Trophoblast cell (in vitro differentiated cells and primary cell): ENCODE results near the gene TMEM31.
A peak's percentile ranks its signal among the peaks of the same experiment; 100 is the strongest.

Experiments
- DNase-seq, 2 donors: peaks; one replicate each; pipeline ENCODE4 v3.0.0-alpha.2; 2016
- H2AFZ ChIP-seq: 2 replicates; pipeline ENCODE4 v1.6.1; 2013; ENCODE audit warnings: low read length, moderate library complexity, mild to moderate bottlenecking; ENCODE audit not compliant: insufficient read depth, poor library complexity
- H2AK5ac ChIP-seq: 2 replicates; pipeline ENCODE4 v1.6.1; 2013; ENCODE audit warnings: mild to moderate bottlenecking, low read length
- H2BK120ac ChIP-seq: 2 replicates; pipeline ENCODE4 v1.6.1; 2013; ENCODE audit warnings: low read length, mild to moderate bottlenecking, moderate library complexity; ENCODE audit not compliant: insufficient read depth, poor library complexity
- H2BK12ac ChIP-seq: 2 replicates; pipeline ENCODE4 v1.6.1; 2013; ENCODE audit warnings: mild to moderate bottlenecking, low read length, moderate library complexity
- H2BK5ac ChIP-seq: 2 replicates; pipeline ENCODE4 v1.6.1; 2013; ENCODE audit warnings: low read length, low read depth, moderate library complexity, mild to moderate bottlenecking; ENCODE audit not compliant: poor library complexity
- H3K14ac ChIP-seq: 2 replicates; pipeline ENCODE4 v1.6.1; 2013; ENCODE audit warnings: mild to moderate bottlenecking, low read length
- H3K18ac ChIP-seq: 2 replicates; pipeline ENCODE4 v1.6.1; 2013; ENCODE audit warnings: mild to moderate bottlenecking, low read length
- H3K23ac ChIP-seq: 2 replicates; pipeline ENCODE4 v1.6.1; 2013; ENCODE audit warnings: low read length
- H3K27ac ChIP-seq: 2 replicates; pipeline ENCODE4 v1.5.1; 2013; ENCODE audit warnings: low read depth, mild to moderate bottlenecking, inconsistent platforms, low read length, moderate library complexity
- H3K27me3 ChIP-seq: 2 replicates; pipeline ENCODE4 v1.6.1; 2013; ENCODE audit warnings: inconsistent platforms, mild to moderate bottlenecking, low read length, moderate library complexity; ENCODE audit not compliant: insufficient read depth
- H3K36me3 ChIP-seq, 2 experiments: 1 replicate in 1 of 2; 2 replicates in 1 of 2; pipeline ENCODE4 v1.6.1; 2013; ENCODE audit warnings: low read length in 2 of 2, mild to moderate bottlenecking in 2 of 2, moderate library complexity in 1 of 2; ENCODE audit not compliant: insufficient read depth in 2 of 2, control insufficient read depth in 1 of 2
- H3K4ac ChIP-seq: 2 replicates; pipeline ENCODE4 v1.6.1; 2013; ENCODE audit warnings: low read depth, mild to moderate bottlenecking, low read length, moderate library complexity
- H3K4me1 ChIP-seq, 2 experiments: 1 replicate in 1 of 2; 2 replicates in 1 of 2; pipeline ENCODE4 v1.6.1; 2013; ENCODE audit warnings: low read length in 2 of 2, mild to moderate bottlenecking in 2 of 2, moderate library complexity in 1 of 2; ENCODE audit not compliant: insufficient read depth in 2 of 2, control insufficient read depth in 1 of 2
- H3K4me2 ChIP-seq: 2 replicates; pipeline ENCODE4 v1.6.1; 2013; ENCODE audit warnings: inconsistent platforms, mild to moderate bottlenecking, low read length, moderate library complexity
- H3K4me3 ChIP-seq: 2 replicates; pipeline ENCODE4 v1.5.1; 2013; ENCODE audit warnings: mild to moderate bottlenecking, low read depth, low read length, inconsistent platforms
- H3K79me1 ChIP-seq: one replicate; pipeline ENCODE4 v1.6.1; 2013; ENCODE audit warnings: low read length
- H3K79me2 ChIP-seq: 2 replicates; pipeline ENCODE4 v1.6.1; 2013; ENCODE audit warnings: low read length, mild to moderate bottlenecking; ENCODE audit not compliant: control insufficient read depth, insufficient read depth, poor library complexity
- H3K9ac ChIP-seq: 2 replicates; pipeline ENCODE4 v1.6.1; 2013; ENCODE audit warnings: mild to moderate bottlenecking, low read length
- H3K9me3 ChIP-seq: 2 replicates; pipeline ENCODE4 v1.6.1; 2013; ENCODE audit warnings: low read depth, mild to moderate bottlenecking, control low read depth, inconsistent platforms, low read length; ENCODE audit not compliant: insufficient read depth
- H4K12ac ChIP-seq: 2 replicates; pipeline ENCODE4 v1.6.1; 2013; ENCODE audit warnings: low read depth, mild to moderate bottlenecking, low read length, moderate library complexity
- H4K8ac ChIP-seq: 2 replicates; pipeline ENCODE4 v1.6.1; 2013; ENCODE audit warnings: low read depth, mild to moderate bottlenecking, low read length, moderate library complexity
- H4K91ac ChIP-seq: one replicate; pipeline ENCODE4 v1.6.1; 2013; ENCODE audit warnings: low read depth, mild to moderate bottlenecking, low read length, moderate library complexity
- WGBS: extraction: QIAGEN DNeasy Blood & Tissue Kit; methylation state at CpG from one replicate; pipeline ENCODE4 v1.1.7; 2013; ENCODE audit warnings: missing lambda C conversion rate; ENCODE audit not compliant: insufficient read length, insufficient coverage; ENCODE audit errors: extremely low coverage; 5-methylcytosine and 5-hydroxymethylcytosine counted together

Gene TMEM31

GRCh38 chrX:103686199-103687072, 24.3 kb upstream of the TMEM31 start, which contains the start of gene MORF4L2:
TSS of gene MORF4L2 (minus strand) at chrX:103686699. CDS start at chrX:103677027, 9,672 bp downstream.
- Histone ChIP-seq H3K36me3 (peaks cover 2 to 5% of the 10 kb centered on the region in 2 experiments), H3K27me3 (no peaks in the 10 kb centered on the region), H2BK120ac (peak within 1 kb of the TSS; percentile 94), H4K12ac (peak within 1 kb of the TSS; percentile 96), H3K23ac (no peak within 1 kb of the TSS), H3K14ac (peak within 1 kb of the TSS; percentile 98), H3K18ac (peak within 1 kb of the TSS; percentile 99), H3K9ac (peak within 1 kb of the TSS; percentile 86), H2AFZ (peak within 1 kb of the TSS; percentile 98), H2BK5ac (peak within 1 kb of the TSS; percentile 97), H3K4me3 (peak within 1 kb of the TSS; percentile 80), H2AK5ac (no peak within 1 kb of the TSS), H3K79me1 (peaks cover 9% of the 10 kb centered on the region), H3K27ac (peak within 1 kb of the TSS; percentile 100), H3K4me2 (peak within 1 kb of the TSS; percentile 91), H4K91ac (peak within 1 kb of the TSS; percentile 96), H3K4me1 (peaks cover 0 to 1% of the 10 kb centered on the region in 2 experiments), H3K9me3 (no peaks in the 10 kb centered on the region), H4K8ac (peak within 1 kb of the TSS; percentile 97), H3K4ac (peak within 1 kb of the TSS; percentile 91), H2BK12ac (no peak within 1 kb of the TSS), H3K79me2 (peaks cover 5% of the 10 kb centered on the region)
- no CpG with 5 or more reads among the region's 37 CpGs for WGBS
- DNase-seq = peak; percentile 93 to 95

DNA sequence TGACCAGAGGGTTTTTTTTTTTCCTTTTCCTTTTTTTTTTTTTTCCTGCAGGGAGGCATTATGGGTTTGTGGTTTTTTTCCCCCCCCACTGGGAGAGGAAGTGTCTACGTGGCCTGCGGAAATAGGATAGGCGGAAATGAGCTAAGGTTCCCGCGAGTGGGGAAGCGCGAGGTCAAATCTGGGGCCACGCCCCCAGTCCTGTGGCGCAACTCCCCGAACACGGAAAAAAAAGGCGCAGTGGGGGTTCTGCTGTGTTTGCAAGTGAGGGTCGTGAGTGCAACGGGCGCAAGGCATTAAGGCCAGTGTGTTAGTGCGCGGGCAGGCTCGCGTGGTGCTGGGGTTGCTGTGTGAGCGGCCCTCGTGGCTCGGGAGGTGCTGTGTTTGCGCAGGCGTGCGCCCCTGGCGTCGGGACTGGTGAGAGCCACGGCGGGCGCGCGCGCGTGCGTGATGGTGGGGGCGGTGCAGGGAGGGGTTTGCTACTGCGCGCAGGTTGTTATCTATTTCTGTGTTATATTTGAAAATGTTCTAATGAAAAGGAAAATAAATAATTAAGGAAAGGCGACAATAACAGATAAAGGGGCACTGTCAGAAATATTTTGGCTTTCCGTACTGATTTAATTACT, 23.5 kb upstream of the TMEM31 start:
- H3K9ac ChIP-seq = peak overlapping the region; percentile 85
- peak overlapping the region; percentile 94 for H2BK120ac ChIP-seq
- H2AFZ ChIP-seq = peak overlapping the region; percentile 98
- no peak overlapping the region for H2BK12ac ChIP-seq
- peak overlapping the region; percentile 96 for H4K12ac ChIP-seq
- peak overlapping the region; percentile 91 for H3K4me2 ChIP-seq
- peak overlapping the region; percentile 98 for H3K14ac ChIP-seq
- peaks cover 5% of the 10 kb centered on the region for H3K79me2 ChIP-seq
- H3K27me3 ChIP-seq = no peaks in the 10 kb centered on the region
- H3K4me3 ChIP-seq = peak overlapping the region; percentile 80
- peak overlapping the region; percentile 96 for H4K91ac ChIP-seq
- peak overlapping the region; percentile 99 for H3K18ac ChIP-seq
- H3K4ac ChIP-seq = peak overlapping the region; percentile 89
- peaks cover 0 to 1% of the 10 kb centered on the region in 2 experiments for H3K4me1 ChIP-seq
- H2BK5ac ChIP-seq = peak overlapping the region; percentile 97
- peak overlapping the region; percentile 100 for H3K27ac ChIP-seq
- peaks cover 2 to 5% of the 10 kb centered on the region in 2 experiments for H3K36me3 ChIP-seq
- no peak overlapping the region for H2AK5ac ChIP-seq
- peaks cover 9% of the 10 kb centered on the region for H3K79me1 ChIP-seq
- WGBS = no CpG with 5 or more reads among the region's 40 CpGs
- peak; percentile 65 to 81 for DNase-seq
- H3K9me3 ChIP-seq = no peaks in the 10 kb centered on the region
- H4K8ac ChIP-seq = peak overlapping the region; percentile 97
- H3K23ac ChIP-seq = no peak overlapping the region

DNA sequence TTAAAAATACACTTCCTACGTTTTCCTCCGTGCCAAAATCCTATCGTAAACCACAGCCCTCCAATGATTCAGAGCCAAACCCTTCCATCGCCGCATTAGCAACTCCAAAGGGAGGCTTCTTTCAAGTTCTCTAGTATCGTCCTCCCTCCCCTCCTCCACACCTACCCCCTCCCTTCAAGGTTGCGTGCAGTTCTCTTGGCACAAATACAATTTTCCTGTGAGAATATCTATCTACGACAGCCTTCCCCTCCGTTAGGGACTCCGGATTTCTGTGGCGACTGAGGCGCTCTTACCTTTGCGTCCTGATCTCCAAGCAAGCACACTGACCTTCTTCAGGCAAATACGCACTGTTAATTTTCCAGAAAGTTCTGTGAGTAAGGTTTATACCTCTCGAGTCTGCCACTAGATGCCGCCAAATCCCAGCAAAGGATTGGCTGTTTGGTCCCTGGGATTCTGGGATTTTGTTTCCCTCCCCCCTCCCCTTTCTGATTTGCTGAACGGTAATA, 23.0 kb upstream of the TMEM31 start:
- Histone ChIP-seq H3K27me3 (no peaks in the 10 kb centered on the region), H3K4me1 (peaks cover 0 to 1% of the 10 kb centered on the region in 2 experiments), H2BK5ac (peak overlapping the region; percentile 88), H4K8ac (peak overlapping the region; percentile 90), H3K79me2 (peaks cover 5% of the 10 kb centered on the region), H2BK12ac (no peak overlapping the region), H2AFZ (peak overlapping the region; percentile 93), H3K79me1 (peaks cover 9% of the 10 kb centered on the region), H4K12ac (peak overlapping the region; percentile 96), H3K9ac (peak overlapping the region; percentile 91), H2AK5ac (peak overlapping the region; percentile 91), H3K14ac (peak overlapping the region; percentile 91), H3K36me3 (peaks cover 2 to 5% of the 10 kb centered on the region in 2 experiments), H3K9me3 (no peaks in the 10 kb centered on the region), H2BK120ac (peak overlapping the region; percentile 83), H4K91ac (peak overlapping the region; percentile 96), H3K4me3 (peak overlapping the region; percentile 73), H3K23ac (no peak overlapping the region), H3K18ac (peak overlapping the region; percentile 84), H3K4ac (peak overlapping the region; percentile 46), H3K27ac (peak overlapping the region; percentile 100), H3K4me2 (peak overlapping the region; percentile 91)
- WGBS = no CpG with 5 or more reads among the region's 17 CpGs
- DNase-seq = peak; percentile 57 to 80

- Histone ChIP-seq H3K4me1 (peaks cover 0 to 1% of the 10 kb centered on the region in 2 experiments), H3K14ac (no peak overlapping the region), H2AFZ (no peak overlapping the region), H4K91ac (no peak overlapping the region), H3K18ac (no peak overlapping the region), H2BK12ac (no peak overlapping the region), H3K36me3 (peaks cover 0 to under 1% of the 10 kb centered on the region in 2 experiments), H2BK120ac (no peak overlapping the region), H2AK5ac (no peak overlapping the region), H3K4ac (no peak overlapping the region), H3K27me3 (no peaks in the 10 kb centered on the region), H3K4me3 (no peak overlapping the region), H3K27ac (no peak overlapping the region), H2BK5ac (no peak overlapping the region), H4K8ac (no peak overlapping the region), H3K9ac (no peak overlapping the region), H3K4me2 (no peak overlapping the region), H3K79me2 (peaks cover 5% of the 10 kb centered on the region), H3K9me3 (no peaks in the 10 kb centered on the region), H3K79me1 (peaks cover 9% of the 10 kb centered on the region), H4K12ac (no peak overlapping the region), H3K23ac (no peak overlapping the region)
- WGBS = no CpG with 5 or more reads among the region's 4 CpGs
- DNase-seq = peak in 1 of 2 donors; percentile 67
Measured at GRCh38 chrX:103688946-103689345, 21.8 kb upstream of the TMEM31 start.
